ENCODE measurements around the gene C17orf100.

DNA sequence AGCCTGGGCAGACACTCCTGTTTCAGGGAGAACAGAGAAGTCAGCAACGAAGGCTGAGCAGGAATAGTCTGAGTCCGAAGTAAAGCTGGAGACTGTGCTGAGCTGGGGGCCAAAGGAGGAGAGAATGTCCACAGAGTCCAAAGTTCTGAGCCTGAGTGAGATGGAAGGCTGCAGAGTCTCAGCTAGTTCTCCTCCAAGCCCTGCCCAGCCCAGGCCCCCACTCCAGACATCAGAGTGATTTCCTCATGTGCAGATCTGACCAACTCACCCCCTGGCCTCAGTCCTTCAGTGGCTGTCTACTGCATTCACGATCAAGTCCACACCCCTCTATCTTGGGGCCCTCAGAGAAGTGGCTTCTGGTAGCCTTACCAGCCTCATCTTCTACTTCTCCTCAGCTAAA, 40.0 kb downstream of the C17orf100 start:
- TF ChIP-seq, protein P1, sequence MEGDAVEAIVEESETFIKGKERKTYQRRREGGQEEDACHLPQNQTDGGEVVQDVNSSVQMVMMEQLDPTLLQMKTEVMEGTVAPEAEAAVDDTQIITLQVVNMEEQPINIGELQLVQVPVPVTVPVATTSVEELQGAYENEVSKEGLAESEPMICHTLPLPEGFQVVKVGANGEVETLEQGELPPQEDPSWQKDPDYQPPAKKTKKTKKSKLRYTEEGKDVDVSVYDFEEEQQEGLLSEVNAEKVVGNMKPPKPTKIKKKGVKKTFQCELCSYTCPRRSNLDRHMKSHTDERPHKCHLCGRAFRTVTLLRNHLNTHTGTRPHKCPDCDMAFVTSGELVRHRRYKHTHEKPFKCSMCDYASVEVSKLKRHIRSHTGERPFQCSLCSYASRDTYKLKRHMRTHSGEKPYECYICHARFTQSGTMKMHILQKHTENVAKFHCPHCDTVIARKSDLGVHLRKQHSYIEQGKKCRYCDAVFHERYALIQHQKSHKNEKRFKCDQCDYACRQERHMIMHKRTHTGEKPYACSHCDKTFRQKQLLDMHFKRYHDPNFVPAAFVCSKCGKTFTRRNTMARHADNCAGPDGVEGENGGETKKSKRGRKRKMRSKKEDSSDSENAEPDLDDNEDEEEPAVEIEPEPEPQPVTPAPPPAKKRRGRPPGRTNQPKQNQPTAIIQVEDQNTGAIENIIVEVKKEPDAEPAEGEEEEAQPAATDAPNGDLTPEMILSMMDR (conservative IDR thresholded peaks at IDR 0.05 in 1 of 2, IDR thresholded peaks at IDR 0.05 in 1 of 2; ENCODE audit: low read depth in 1 of 2, low read length in 2 of 2) = no peak
- TF ChIP-seq EZH2 (IDR thresholded peaks at IDR 0.05; ENCODE audit: low read length, missing control alignments) = no peak
